GM18508 (cell line): ENCODE measurements around the gene ARL5B.

Experiments used
- ATAC-seq: cut with Tn5 transposase; IDR thresholded peaks from one replicate; pipeline ENCODE4 v1.9.1; 2021; ENCODE audit warnings: moderate number of reproducible peaks; ENCODE audit not compliant: insufficient read depth, unreplicated experiment

The ARL5B gene

GRCh38 chr10:18699849-18700840 lies 40.9 kb downstream of the ARL5B start:
- no peak for ATAC-seq

GRCh38 chr10:18703521-18703920 lies 44.3 kb downstream of the ARL5B start:
- no peak for ATAC-seq

DNA sequence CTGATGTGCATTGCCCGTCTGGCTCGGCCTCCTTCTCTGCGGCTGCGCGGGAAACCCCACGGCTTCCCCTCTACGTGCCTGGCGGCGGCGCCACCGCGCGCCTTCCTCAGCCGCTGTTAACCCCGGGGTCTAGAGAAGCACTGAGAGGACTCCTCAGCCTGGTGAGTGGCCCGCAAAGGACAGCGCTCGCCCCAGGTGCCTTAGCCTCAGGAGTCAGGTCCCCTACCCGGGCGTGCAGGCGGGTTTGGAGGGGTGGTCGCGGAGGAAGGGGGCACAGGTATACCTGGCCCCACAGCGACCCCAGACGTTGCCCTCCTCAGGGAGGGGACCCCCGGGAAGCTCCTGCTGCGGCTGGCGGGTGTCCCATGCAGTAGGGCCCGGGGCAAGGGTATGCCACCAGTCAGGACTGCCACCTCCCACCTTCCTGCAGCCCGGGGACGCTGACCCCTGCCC lies 51.0 kb downstream of the ARL5B start:
- ATAC-seq: no peak

GRCh38 chr10:18713077-18713476 lies 53.8 kb downstream of the ARL5B start:
- no peak for ATAC-seq

DNA sequence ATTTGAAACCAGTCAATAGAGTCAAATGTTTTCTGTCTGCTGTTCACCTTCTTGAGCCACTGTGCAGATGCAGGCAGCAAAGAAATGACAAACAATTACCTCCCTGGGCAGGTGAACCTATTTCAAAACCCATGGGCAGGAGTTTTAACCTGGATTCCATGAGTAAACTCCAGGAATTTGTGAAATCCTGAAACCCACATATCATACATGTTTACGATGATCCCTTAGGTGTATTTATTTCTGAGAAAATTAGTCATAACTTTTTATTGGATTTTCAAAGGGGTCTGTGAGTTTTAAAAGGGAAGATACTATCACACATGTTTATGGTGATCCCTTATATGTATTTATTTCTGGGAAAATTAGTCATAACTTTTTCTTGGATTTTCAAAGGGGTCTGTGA lies 59.8 kb downstream of the ARL5B start:
- no peak for ATAC-seq

DNA sequence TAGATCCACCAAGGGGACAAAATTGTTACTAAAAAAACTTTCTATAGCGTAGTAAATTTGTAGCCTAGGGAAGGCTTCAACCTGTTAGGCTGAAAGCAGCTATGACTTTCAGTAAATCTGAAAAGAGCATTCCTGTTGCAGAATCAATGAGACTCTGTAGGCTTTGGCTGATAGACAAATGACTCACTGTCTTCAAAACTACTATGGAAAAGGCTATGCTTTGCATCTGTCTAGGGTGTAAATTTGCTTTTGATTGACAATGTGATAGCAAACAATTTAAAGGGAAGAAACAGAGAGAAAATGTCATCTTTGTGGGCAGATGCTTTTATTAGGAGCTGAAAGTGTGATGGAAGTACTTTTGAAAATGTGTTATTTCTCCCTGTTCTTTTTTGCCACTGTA lies 60.6 kb downstream of the ARL5B start:
- ATAC-seq: no peak

GRCh38 chr10:18721067-18721466 lies 61.8 kb downstream of the ARL5B start:
- no peak for ATAC-seq

GRCh38 chr10:18723801-18724200 lies 64.6 kb downstream of the ARL5B start:
- no peak for ATAC-seq
